Activated B cell treated with CpG ODN at 0.5 μM for 24 hours (primary cell): Measurements from ENCODE around the gene SMIM30. TPM values are rescaled to one million over a fixed set of nuclear protein-coding genes. Genes with fewer than 3 reads are reported as not detected.
"Not testable (repeated sequence)": the region's sequence is repeated elsewhere in the genome, so short reads cannot be mapped to it uniquely, and the experiment has no call there.

ENCODE experiments used
- ATAC-seq: fragments of 200-7000 bp; cut with Tn5 transposase; one replicate; pipeline ENCODE4 v1.10.0; 2021; ENCODE audit warnings: low read depth, mild to moderate bottlenecking, moderate library complexity
- CTCF ChIA-PET: fragments of 350-600 bp; sonication (Branson Sonifier 250); formaldehyde crosslinking; loops from one replicate; lab custom pipeline; 2021; ENCODE audit warnings: antibody characterized with exemption; lab: Charles Lee
- POLR2A ChIA-PET: fragments of 350-600 bp; sonication (Branson Sonifier 250); formaldehyde crosslinking; loops from one replicate; lab custom pipeline; 2021; ENCODE audit warnings: antibody characterized with exemption; lab: Charles Lee
- DNase-seq: peaks from one replicate; pipeline ENCODE4 v3.0.0; 2022
- H3K27ac Mint-ChIP-seq: one replicate; pipeline ENCODE4 v1.8.0; 2020; ENCODE audit warnings: mixed read lengths
- H3K27me3 Mint-ChIP-seq: one replicate; pipeline ENCODE4 v1.8.0; 2021; ENCODE audit warnings: mixed read lengths
- H3K36me3 Mint-ChIP-seq: one replicate; pipeline ENCODE4 v1.8.0; 2021; ENCODE audit warnings: low read depth, mixed read lengths
- H3K4me1 Mint-ChIP-seq: one replicate; pipeline ENCODE4 v1.8.0; 2021; ENCODE audit warnings: mixed read lengths
- H3K4me3 Mint-ChIP-seq: one replicate; pipeline ENCODE4 v1.8.0; 2020; ENCODE audit warnings: mild to moderate bottlenecking, mixed read lengths
- H3K9me3 Mint-ChIP-seq: one replicate; pipeline ENCODE4 v1.8.0; 2020; ENCODE audit warnings: mixed read lengths
- intact Hi-C: fragments of 100-400 bp; cut with micrococcal nuclease; formaldehyde crosslinking; loops from one replicate; pipeline ENCODE4 v1.15.1; 2024
- total RNA-seq: library from RNA; stranded (reverse); gene quantifications from 2 replicates; pipeline ENCODE4 v1.2.3, GENCODE V29; 2022
- TF ChIP-seq, protein P1 (sequence below): fragments of 200-600 bp; IDR thresholded peaks from one replicate; pipeline ENCODE4 v1.8.0; 2022; ENCODE audit warnings: antibody characterized with exemption, mild to moderate bottlenecking

Gene SMIM30
- total RNA-seq, 1 donor from 2014 or later: 28.7 TPM

- H3K36me3 Mint-ChIP-seq: no peaks in the 10 kb centered on the region
- CTCF ChIA-PET: no interaction called here
- H3K4me1 Mint-ChIP-seq: peaks cover 2% of the 10 kb centered on the region
- intact Hi-C loops: no loop called here
- no peak overlapping the region for H3K4me3 Mint-ChIP-seq
- no peaks in the 10 kb centered on the region for H3K9me3 Mint-ChIP-seq
- DNase-seq (no peak), ATAC-seq (no peak)
- POLR2A ChIA-PET: no interaction called here
- no peaks in the 10 kb centered on the region for H3K27me3 Mint-ChIP-seq
- TF ChIP-seq, protein P1, sequence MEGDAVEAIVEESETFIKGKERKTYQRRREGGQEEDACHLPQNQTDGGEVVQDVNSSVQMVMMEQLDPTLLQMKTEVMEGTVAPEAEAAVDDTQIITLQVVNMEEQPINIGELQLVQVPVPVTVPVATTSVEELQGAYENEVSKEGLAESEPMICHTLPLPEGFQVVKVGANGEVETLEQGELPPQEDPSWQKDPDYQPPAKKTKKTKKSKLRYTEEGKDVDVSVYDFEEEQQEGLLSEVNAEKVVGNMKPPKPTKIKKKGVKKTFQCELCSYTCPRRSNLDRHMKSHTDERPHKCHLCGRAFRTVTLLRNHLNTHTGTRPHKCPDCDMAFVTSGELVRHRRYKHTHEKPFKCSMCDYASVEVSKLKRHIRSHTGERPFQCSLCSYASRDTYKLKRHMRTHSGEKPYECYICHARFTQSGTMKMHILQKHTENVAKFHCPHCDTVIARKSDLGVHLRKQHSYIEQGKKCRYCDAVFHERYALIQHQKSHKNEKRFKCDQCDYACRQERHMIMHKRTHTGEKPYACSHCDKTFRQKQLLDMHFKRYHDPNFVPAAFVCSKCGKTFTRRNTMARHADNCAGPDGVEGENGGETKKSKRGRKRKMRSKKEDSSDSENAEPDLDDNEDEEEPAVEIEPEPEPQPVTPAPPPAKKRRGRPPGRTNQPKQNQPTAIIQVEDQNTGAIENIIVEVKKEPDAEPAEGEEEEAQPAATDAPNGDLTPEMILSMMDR: no peak
- H3K27ac Mint-ChIP-seq: no peak overlapping the region
Measured at GRCh38 chr7:113125728-113126127, 7.4 kb upstream of the SMIM30 start.

DNA sequence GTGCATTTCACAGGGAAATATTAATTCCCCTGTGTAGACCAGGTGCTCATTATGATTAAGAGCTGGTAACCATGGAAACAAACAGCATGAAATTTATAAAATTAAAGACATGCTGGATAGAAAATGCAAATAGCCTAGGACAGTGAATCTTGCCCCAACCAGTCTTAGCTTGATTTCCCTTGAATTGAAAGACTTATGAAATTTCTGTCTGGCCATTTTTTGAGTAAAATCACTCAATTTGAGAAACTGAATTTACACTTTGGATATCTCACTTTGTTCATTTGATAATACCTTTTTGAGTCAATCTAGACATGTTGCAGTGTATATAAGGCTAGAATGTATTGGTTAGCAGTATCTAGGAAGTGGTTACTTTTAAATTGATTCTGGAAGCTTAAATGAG, 4.4 kb upstream of the SMIM30 start:
- Mint-ChIP-seq H3K4me3 (no peak overlapping the region), H3K4me1 (peaks cover 17% of the 10 kb centered on the region), H3K9me3 (no peaks in the 10 kb centered on the region), H3K27me3 (no peaks in the 10 kb centered on the region), H3K27ac (no peak overlapping the region), H3K36me3 (peaks cover 8% of the 10 kb centered on the region)
- TF ChIP-seq, protein P1: no peak
- DNase-seq (no peak), ATAC-seq (no peak)
- POLR2A ChIA-PET: interaction anchor here (0.6 kb wide), 1 partner anchor 197 kb away, joined by 7 read pairs; no protein-coding TSS in a partner anchor
- CTCF ChIA-PET: no interaction called here
- intact Hi-C loops: no loop called here

DNA sequence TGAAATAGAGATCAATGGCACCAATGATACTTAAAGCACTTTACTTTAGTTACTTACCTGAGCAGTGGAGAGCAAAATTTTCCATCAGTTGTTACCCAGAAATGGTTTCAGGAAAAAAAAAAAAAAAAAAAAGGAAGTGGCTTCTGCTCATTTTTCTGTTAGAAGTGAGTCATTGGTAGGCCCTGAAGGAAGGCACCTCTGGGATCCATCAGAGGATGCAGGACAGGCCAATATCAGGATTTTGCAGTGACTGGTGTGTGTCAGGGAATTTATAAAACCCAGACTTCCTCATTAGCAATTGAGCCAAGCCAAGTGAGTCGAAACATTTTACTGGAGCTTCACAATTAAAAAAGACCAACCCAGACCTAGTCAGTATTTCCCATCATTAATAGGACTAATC, 2.3 kb upstream of the SMIM30 start:
- no peak for ATAC-seq
- ChIA-PET CTCF (no interaction called here), POLR2A (interaction anchor here (1.7 kb wide), 1 partner anchor 181 kb away, joined by 4 read pairs; a partner anchor contains a TSS)
- TF ChIP-seq, protein P1: no peak
- Mint-ChIP-seq H3K27me3 (no peaks in the 10 kb centered on the region), H3K4me3 (no peak overlapping the region), H3K36me3 (peaks cover 12% of the 10 kb centered on the region), H3K27ac (no peak overlapping the region), H3K4me1 (peaks cover 23% of the 10 kb centered on the region), H3K9me3 (no peaks in the 10 kb centered on the region)
- intact Hi-C loops: no loop called here
- no peak for DNase-seq

GRCh38 chr7:113119429-113119828, 1.1 kb upstream of the SMIM30 start:
- POLR2A ChIA-PET: no interaction called here
- no peaks in the 10 kb centered on the region for H3K9me3 Mint-ChIP-seq
- TF ChIP-seq, protein P1: no peak
- intact Hi-C loops: loop anchor here (2.0 to 5.0 kb wide), 2 partner anchors 137 to 727 kb away; no protein-coding TSS in a partner anchor
- peaks cover 21% of the 10 kb centered on the region for H3K36me3 Mint-ChIP-seq
- DNase-seq (no peak), ATAC-seq (no peak)
- H3K4me3 Mint-ChIP-seq: peak overlapping the region; percentile 93
- H3K27ac Mint-ChIP-seq: peak overlapping the region; percentile 97
- CTCF ChIA-PET: no interaction called here
- no peaks in the 10 kb centered on the region for H3K27me3 Mint-ChIP-seq
- peaks cover 23% of the 10 kb centered on the region for H3K4me1 Mint-ChIP-seq

- Mint-ChIP-seq H3K4me1 (peaks cover 21% of the 10 kb centered on the region), H3K4me3 (peak overlapping the region; percentile 93), H3K36me3 (peaks cover 26% of the 10 kb centered on the region)
- H3K9me3 Mint-ChIP-seq, CTCF ChIA-PET, ATAC-seq, DNase-seq, H3K27ac Mint-ChIP-seq, H3K27me3 Mint-ChIP-seq: not testable (repeated sequence)
- intact Hi-C loops: loop anchor here (5.0 kb wide), 1 partner anchor 725 kb away; no protein-coding TSS in a partner anchor
- POLR2A ChIA-PET: interaction anchor here (0.6 to 1.6 kb wide), 4 partner anchors 178 to 667 kb away, joined by 4 to 11 read pairs (median 6); partner anchors contain the start of gene IFRD1
Measured at GRCh38 chr7:113117374-113117774, 980 bp downstream of the SMIM30 start.

DNA sequence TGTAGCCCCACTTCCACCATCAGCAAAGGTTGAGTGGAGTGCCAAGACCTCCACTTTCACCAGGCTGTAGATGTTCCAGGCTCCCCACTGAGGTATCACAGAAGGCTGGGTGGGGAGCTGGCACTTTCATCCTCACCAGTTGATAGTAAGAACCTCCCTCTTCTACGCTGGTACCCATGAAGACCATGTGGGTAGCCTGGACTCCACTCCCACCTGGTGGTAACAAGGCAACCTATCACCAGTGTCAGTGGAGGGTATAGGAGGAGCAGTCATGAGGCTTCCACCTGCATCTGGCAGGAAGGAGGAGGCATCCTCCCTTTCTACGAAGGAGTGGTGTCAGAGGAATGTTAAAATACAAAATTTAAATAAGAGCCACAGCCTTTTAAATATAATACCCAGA, 4.4 kb downstream of the SMIM30 start:
- POLR2A ChIA-PET: no interaction called here
- H3K27me3 Mint-ChIP-seq: no peaks in the 10 kb centered on the region
- DNase-seq: no peak
- TF ChIP-seq, protein P1: no peak
- H3K36me3 Mint-ChIP-seq: peaks cover 26% of the 10 kb centered on the region
- CTCF ChIA-PET: no interaction called here
- no peak overlapping the region for H3K4me3 Mint-ChIP-seq
- ATAC-seq: no peak
- intact Hi-C loops: loop anchor here (2.0 kb wide), 1 partner anchor 563 kb away; no protein-coding TSS in a partner anchor
- no peaks in the 10 kb centered on the region for H3K9me3 Mint-ChIP-seq
- no peak overlapping the region for H3K27ac Mint-ChIP-seq
- H3K4me1 Mint-ChIP-seq: peaks cover 16% of the 10 kb centered on the region
